ENCODE results near the gene PRKCD. TPM values are rescaled to one million over a fixed set of nuclear protein-coding genes. Genes with fewer than 3 reads are reported as not detected.
"Not testable (repeated sequence)": the region's sequence is repeated elsewhere in the genome, so short reads cannot be mapped to it uniquely, and the experiment has no call there.

PRKCD gene
- total RNA-seq, 2 experiments from 2014 or later: 18.7 to 21.5 TPM

DNA sequence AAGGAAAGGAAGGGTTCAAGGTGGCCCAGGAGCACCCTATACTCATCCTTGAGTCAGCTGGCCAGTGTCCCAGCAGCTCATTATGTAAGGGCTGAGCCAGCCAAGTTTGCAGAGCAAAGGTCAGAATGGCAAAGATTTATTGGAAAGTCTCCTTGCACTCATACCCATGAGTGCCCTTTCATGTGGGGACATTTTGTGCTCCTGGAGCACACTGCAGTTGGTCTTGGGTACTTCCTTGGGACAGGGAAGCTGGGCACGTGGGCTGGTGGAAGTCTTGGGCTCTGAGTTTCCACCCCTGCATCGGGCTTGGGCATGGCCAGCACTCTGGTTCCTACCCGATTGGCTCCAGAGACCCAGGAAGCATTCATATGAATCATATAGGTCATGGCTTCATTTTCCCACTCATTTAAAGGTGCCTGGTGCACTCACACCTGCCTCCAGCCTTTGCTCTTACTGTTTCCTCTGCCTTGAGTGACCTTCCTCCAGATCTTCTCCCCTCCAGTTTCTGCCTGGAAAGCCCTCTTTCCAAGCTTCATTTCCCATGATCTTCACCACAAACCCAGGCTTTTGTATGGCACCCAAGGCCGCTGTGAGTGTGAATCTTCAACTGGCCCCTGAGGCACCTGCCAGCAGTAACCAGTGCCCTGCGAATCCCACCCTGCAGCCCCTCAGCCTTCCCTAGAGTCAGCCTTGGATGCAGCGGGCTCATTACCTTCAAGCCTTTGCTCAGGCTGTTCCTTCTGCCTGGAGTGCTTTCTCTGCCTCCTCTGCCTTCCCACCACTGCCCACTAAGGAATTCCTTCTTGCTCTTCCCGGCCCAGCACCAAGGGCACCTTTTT is 10.5 kb upstream of the PRKCD start:
- no peak for DNase-seq
- Mint-ChIP-seq H3K4me1 (ENCODE audit: low read depth) (no peaks in the 10 kb centered on the region), H3K27ac (no peak overlapping the region), H3K4me3 (no peak overlapping the region), H3K27me3 (peaks cover 10% of the 10 kb centered on the region), H3K36me3 (ENCODE audit: low read depth) (no peaks in the 10 kb centered on the region), H3K9me3 (no peaks in the 10 kb centered on the region)
- CTCF ChIA-PET: interaction anchor here (1.0 to 1.5 kb wide), 4 partner anchors 10 to 46 kb away, joined by 3 to 7 read pairs (median 3); partner anchors contain the start of gene PRKCD
- intact Hi-C loops (cut with micrococcal nuclease): no loop called here
- no peak for ATAC-seq
- POLR2A ChIA-PET: interaction anchor here (0.9 kb wide), 1 partner anchor 8 kb away, joined by 3 read pairs; no protein-coding TSS in a partner anchor
- TF ChIP-seq, protein P1, sequence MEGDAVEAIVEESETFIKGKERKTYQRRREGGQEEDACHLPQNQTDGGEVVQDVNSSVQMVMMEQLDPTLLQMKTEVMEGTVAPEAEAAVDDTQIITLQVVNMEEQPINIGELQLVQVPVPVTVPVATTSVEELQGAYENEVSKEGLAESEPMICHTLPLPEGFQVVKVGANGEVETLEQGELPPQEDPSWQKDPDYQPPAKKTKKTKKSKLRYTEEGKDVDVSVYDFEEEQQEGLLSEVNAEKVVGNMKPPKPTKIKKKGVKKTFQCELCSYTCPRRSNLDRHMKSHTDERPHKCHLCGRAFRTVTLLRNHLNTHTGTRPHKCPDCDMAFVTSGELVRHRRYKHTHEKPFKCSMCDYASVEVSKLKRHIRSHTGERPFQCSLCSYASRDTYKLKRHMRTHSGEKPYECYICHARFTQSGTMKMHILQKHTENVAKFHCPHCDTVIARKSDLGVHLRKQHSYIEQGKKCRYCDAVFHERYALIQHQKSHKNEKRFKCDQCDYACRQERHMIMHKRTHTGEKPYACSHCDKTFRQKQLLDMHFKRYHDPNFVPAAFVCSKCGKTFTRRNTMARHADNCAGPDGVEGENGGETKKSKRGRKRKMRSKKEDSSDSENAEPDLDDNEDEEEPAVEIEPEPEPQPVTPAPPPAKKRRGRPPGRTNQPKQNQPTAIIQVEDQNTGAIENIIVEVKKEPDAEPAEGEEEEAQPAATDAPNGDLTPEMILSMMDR (IDR thresholded peaks at IDR 0.05): no peak

DNA sequence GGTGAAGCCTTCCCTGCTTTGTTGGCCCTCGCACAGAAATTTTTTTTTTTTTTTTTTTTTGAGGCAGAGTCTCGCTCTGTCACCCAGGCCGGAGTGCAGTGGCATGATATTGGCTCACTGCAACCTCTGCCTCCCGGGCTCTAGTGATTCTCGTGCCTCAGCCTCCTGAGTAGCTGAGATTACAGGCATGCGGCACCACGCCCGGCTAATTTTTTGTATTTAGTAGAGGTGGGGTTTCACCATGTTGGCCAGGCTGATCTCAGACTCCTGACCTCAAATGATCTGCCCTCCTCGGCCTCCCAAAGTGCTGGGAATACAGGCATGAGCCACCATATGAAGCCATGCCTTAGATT is 9.9 kb upstream of the PRKCD start:
- H3K9me3 Mint-ChIP-seq; H3K4me3 Mint-ChIP-seq; H3K27ac Mint-ChIP-seq; H3K4me1 Mint-ChIP-seq (ENCODE audit: low read depth); DNase-seq; H3K36me3 Mint-ChIP-seq (ENCODE audit: low read depth); ATAC-seq; POLR2A ChIA-PET; intact Hi-C loops (cut with micrococcal nuclease): not testable (repeated sequence)
- peaks cover 15% of the 10 kb centered on the region for H3K27me3 Mint-ChIP-seq
- CTCF ChIA-PET: interaction anchor here (1.3 to 1.5 kb wide), 2 partner anchors 16 to 26 kb away, joined by 3 to 7 read pairs; no protein-coding TSS in a partner anchor

DNA sequence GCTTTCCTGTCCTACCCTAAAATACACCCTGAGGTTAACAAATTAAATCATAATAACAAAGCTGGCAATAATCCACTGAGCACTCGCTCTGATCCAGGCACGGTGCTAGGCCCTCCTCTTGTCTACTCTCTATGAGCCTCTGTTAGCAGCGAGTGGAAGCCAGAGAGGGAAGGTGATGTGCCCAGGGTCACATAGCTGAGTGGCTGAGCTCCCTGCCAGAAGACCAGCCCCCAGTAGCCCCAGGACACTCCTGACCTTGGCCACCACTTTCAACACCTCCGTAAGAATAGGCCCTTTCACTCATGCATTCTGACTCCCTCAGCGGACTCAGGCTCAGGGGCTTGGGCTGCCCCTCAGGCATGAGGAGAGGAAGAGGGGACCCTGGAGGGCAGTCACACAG is 9.5 kb upstream of the PRKCD start:
- POLR2A ChIA-PET: no interaction called here
- H3K4me3 Mint-ChIP-seq: no peak overlapping the region
- TF ChIP-seq, protein P1 (IDR thresholded peaks at IDR 0.05): no peak
- CTCF ChIA-PET: interaction anchor here (1.5 kb wide), 1 partner anchor 17 kb away, joined by 7 read pairs; no protein-coding TSS in a partner anchor
- H3K27me3 Mint-ChIP-seq: peaks cover 17% of the 10 kb centered on the region
- H3K27ac Mint-ChIP-seq: no peak overlapping the region
- H3K4me1 Mint-ChIP-seq (ENCODE audit: low read depth): peaks cover 2% of the 10 kb centered on the region
- intact Hi-C loops (cut with micrococcal nuclease): no loop called here
- H3K36me3 Mint-ChIP-seq (ENCODE audit: low read depth): no peaks in the 10 kb centered on the region
- no peak for ATAC-seq
- H3K9me3 Mint-ChIP-seq: no peaks in the 10 kb centered on the region
- no peak for DNase-seq

DNA sequence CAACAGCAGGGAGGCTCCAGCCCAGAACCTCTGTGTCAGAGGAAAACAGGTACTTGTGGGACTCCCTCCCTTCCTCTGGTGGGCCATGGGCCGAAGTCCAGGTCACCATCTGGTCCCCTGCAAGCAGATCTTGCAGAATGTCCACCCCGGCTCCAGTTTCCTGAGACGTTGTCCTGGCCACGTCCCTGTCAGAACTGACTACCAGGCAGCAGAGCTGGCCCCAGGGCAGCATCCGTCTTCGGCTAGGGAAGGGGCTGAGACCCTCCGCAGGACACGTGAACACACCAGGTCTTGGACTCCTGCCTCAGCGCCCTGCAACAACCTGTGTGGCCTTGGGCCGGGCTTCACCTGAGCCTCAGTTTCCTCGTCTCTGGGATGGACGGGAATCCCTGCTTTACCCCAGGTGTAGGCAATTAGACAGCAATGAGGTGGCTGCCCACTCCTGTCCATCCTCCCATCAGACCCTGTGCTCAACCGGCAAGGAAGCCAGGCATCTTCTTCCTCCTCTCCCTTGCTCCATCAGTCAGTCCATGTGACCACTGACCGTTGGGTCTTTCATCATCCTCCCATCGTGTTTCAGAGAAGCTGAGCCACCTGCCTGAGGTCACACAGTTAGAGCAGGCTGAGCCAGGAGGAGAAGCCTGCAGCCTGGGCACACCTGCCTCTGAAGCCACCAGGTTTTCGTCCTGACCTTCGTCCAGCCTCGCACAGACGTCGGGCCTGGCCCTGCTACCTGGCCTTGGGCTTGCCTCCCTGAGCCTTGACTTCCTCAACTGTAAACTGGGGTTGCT is 8.9 kb upstream of the PRKCD start:
- Mint-ChIP-seq H3K27me3 (peaks cover 17% of the 10 kb centered on the region), H3K27ac (no peak overlapping the region), H3K4me1 (ENCODE audit: low read depth) (peaks cover 2% of the 10 kb centered on the region), H3K36me3 (ENCODE audit: low read depth) (no peaks in the 10 kb centered on the region), H3K9me3 (no peaks in the 10 kb centered on the region), H3K4me3 (no peak overlapping the region)
- ATAC-seq (no peak), DNase-seq (no peak)
- ChIA-PET CTCF (interaction anchor here (1.6 kb wide), 1 partner anchor 44 kb away, joined by 5 read pairs; no protein-coding TSS in a partner anchor), POLR2A (no interaction called here)
- TF ChIP-seq, protein P1 (IDR thresholded peaks at IDR 0.05): no peak
- intact Hi-C loops (cut with micrococcal nuclease): no loop called here

DNA sequence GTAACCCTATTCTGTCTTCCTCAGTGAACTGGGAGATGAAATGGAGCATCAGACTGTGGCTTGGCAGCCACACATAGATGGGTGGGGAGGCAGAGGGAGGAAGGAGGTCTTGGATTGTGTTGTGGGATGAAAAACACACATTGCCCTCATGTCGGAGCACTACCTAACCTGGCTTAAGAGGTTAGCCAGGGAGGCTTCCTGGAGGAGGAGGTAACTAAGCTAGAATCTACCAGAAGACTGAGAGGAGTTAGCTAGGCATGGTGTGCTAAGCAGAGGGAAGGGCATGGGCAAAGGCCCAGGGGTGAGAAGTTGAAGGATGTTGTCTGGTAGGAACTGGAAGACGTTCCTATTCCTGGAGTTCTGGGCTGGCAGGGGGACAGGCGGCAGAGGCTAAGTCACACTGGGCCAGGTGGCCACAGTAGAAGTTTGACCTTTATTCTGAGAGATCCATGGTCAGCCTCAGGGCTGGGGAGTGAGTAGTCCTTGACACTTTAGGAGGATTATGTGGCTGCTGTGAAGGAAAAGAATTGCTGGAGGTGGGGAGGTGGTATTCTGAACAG is 7.7 kb upstream of the PRKCD start:
- H3K27ac Mint-ChIP-seq: no peak overlapping the region
- H3K4me3 Mint-ChIP-seq: no peak overlapping the region
- DNase-seq (no peak), ATAC-seq (no peak)
- peaks cover 21% of the 10 kb centered on the region for H3K27me3 Mint-ChIP-seq
- ChIA-PET POLR2A (no interaction called here), CTCF (interaction anchor here (0.9 to 1.6 kb wide), 2 partner anchors 19 to 43 kb away, joined by 3 to 5 read pairs; no protein-coding TSS in a partner anchor)
- intact Hi-C loops (cut with micrococcal nuclease): no loop called here
- no peaks in the 10 kb centered on the region for H3K36me3 Mint-ChIP-seq (ENCODE audit: low read depth)
- H3K9me3 Mint-ChIP-seq: no peaks in the 10 kb centered on the region
- H3K4me1 Mint-ChIP-seq (ENCODE audit: low read depth): peaks cover 2% of the 10 kb centered on the region
- TF ChIP-seq, protein P1 (IDR thresholded peaks at IDR 0.05): no peak
